Esophagus squamous epithelium (tissue), 5 donors: ENCODE data around the gene ZNF547. TPM values are rescaled to one million over a fixed set of nuclear protein-coding genes. Genes with fewer than 3 reads are reported as not detected.
A peak's percentile ranks its signal among the peaks of the same experiment; 100 is the strongest.

Source experiments
- DNase-seq: peaks from one replicate; lab custom pipeline; 2025; lab: John Stamatoyannopoulos, UW
- H3K27ac ChIP-seq, 4 donors: fragments of 200-600 bp; sonication (generic); one replicate each; pipeline ENCODE4 v1.5.1; 2016 to 2019; ENCODE audit warnings: mild to moderate bottlenecking in 1 of 4
- H3K27me3 ChIP-seq, 4 donors: fragments of 200-600 bp; sonication (generic); 1 replicate in 3 of 4; 2 replicates in 1 of 4; pipeline versions ENCODE4 v1.5.1 to v1.6.0; 2017 to 2021; ENCODE audit warnings: antibody characterized with exemption in 1 of 4
- H3K36me3 ChIP-seq, 3 donors: fragments of 200-600 bp; sonication (generic); one replicate each; pipeline ENCODE4 v1.5.1; 2016 to 2019
- H3K4me1 ChIP-seq, 3 donors: fragments of 200-600 bp; sonication (generic); one replicate each; pipeline ENCODE4 v1.5.1; 2017 to 2019
- H3K4me3 ChIP-seq, 4 donors: fragments of 200-600 bp; sonication (generic); 1 replicate in 3 of 4; 2 replicates in 1 of 4; pipeline ENCODE4 v1.5.1; 2016 to 2019; ENCODE audit warnings: mild to moderate bottlenecking in 2 of 4, moderate library complexity in 1 of 4
- H3K9me3 ChIP-seq, 3 donors: fragments of 200-600 bp; sonication (generic); one replicate each; pipeline ENCODE4 v1.5.1; 2016 to 2019
- CTCF ChIP-seq, 6 experiments: fragments of 450-650 bp in 4 of 6; fragments of 200-600 bp in 2 of 6; sonication (generic) in 2 of 6; IDR thresholded peaks; one replicate each; pipeline ENCODE4 v1.5.1; 2016 to 2019; ENCODE audit warnings: antibody characterized with exemption in 6 of 6, mild to moderate bottlenecking in 4 of 6, moderate library complexity in 4 of 6
- POLR2A ChIP-seq, 4 donors: fragments of 450-650 bp; IDR thresholded peaks; one replicate each; pipeline ENCODE4 v1.6.1; 2017; ENCODE audit warnings: antibody characterized with exemption in 4 of 4, mild to moderate bottlenecking in 4 of 4, moderate library complexity in 3 of 4
- WGBS, 2 donors: methylation state at CpG; one replicate each; pipeline ENCODE4 v1.1.5; 2018; 5-methylcytosine and 5-hydroxymethylcytosine counted together
- intact Hi-C: fragments of 100-400 bp; cut with DNase I; formaldehyde crosslinking; loops from one replicate; pipeline ENCODE4 v1.15.0; 2022
- total RNA-seq, 4 donors: library from RNA; depleted of rRNA; stranded (reverse); fragments of >200 nt; gene quantifications; one replicate each; pipeline ENCODE4 v1.1.0, GENCODE V29; 2016
- donor health status: DM: yes; HTN: yes; CAD: no.

Gene ZNF547
- total RNA-seq, 4 donors from 2014 or later, result 1.1 to 6.7 (median 3.1) TPM

- Histone ChIP-seq H3K36me3 (peaks cover 16 to 45% (median 27%) of the 10 kb centered on the region in 3 donors), H3K27ac (peak overlapping the region; percentile 76 to 91 (median 86)), H3K4me1 (peaks cover 5 to 28% (median 13%) of the 10 kb centered on the region in 3 donors), H3K4me3 (peak overlapping the region; percentile 62 to 93 (median 92)), H3K9me3 (peaks cover 0 to 29% (median 3%) of the 10 kb centered on the region in 3 donors), H3K27me3 (no peaks in the 10 kb centered on the region)
- TF ChIP-seq POLR2A (IDR thresholded peaks at IDR 0.05), result no peak
- TF ChIP-seq CTCF (IDR thresholded peaks at IDR 0.05), result peak in 1 of 6 experiments; percentile 10
- intact Hi-C loops, result no loop called here
- DNase-seq, result no peak
- 21 to 25% methylated on average over 6 to 7 of the region's 7 CpGs for WGBS, 2 donors
Observed at GRCh38 chr19:57351867-57352266, 11.5 kb upstream of the ZNF547 start.

- Histone ChIP-seq H3K4me3 (no peak overlapping the region), H3K4me1 (peaks cover 5 to 28% (median 13%) of the 10 kb centered on the region in 3 donors), H3K36me3 (peaks cover 16 to 69% (median 33%) of the 10 kb centered on the region in 3 donors), H3K27ac (no peak overlapping the region), H3K9me3 (peaks cover 0 to 44% (median 13%) of the 10 kb centered on the region in 3 donors), H3K27me3 (no peaks in the 10 kb centered on the region)
- WGBS, 2 donors, result 90 to 92% methylated on average over 4 of the region's 4 CpGs
- intact Hi-C loops, result no loop called here
- no peak for DNase-seq
- TF ChIP-seq CTCF (IDR thresholded peaks at IDR 0.05), result no peak
- TF ChIP-seq POLR2A (IDR thresholded peaks at IDR 0.05), result no peak
Observed at GRCh38 chr19:57355916-57356315, 7.4 kb upstream of the ZNF547 start.

DNA sequence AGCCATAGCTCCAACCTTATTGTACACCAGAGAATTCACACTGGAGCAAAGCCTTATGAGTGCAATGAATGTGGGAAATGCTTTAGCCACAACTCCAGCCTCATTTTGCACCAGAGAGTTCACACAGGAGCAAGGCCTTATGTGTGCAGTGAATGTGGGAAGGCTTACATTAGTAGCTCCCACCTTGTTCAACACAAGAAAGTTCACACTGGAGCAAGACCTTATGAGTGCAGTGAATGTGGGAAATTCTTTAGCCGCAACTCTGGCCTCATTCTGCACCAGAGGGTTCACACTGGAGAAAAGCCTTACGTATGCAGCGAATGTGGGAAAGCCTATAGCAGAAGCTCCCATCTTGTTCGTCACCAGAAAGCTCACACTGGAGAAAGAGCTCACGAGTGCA is 5.9 kb upstream of the ZNF547 start:
- Histone ChIP-seq H3K27me3 (no peaks in the 10 kb centered on the region), H3K9me3 (peaks cover 0 to 44% (median 13%) of the 10 kb centered on the region in 3 donors), H3K36me3 (peaks cover 16 to 69% (median 33%) of the 10 kb centered on the region in 3 donors), H3K27ac (no peak overlapping the region), H3K4me1 (peaks cover 2 to 23% (median 6%) of the 10 kb centered on the region in 3 donors), H3K4me3 (no peak overlapping the region)
- WGBS, 2 donors, result 97 to 100% methylated on average over 5 of the region's 5 CpGs
- TF ChIP-seq POLR2A (IDR thresholded peaks at IDR 0.05) (no peak), CTCF (IDR thresholded peaks at IDR 0.05) (no peak)
- DNase-seq, result no peak
- intact Hi-C loops, result no loop called here

- intact Hi-C loops, result no loop called here
- peaks cover 0 to 40% (median 13%) of the 10 kb centered on the region in 3 donors for H3K9me3 ChIP-seq
Observed at GRCh38 chr19:57359300-57359699, 4.1 kb upstream of the ZNF547 start.

More at GRCh38 chr19:57359300-57359699, 4.1 kb upstream of the ZNF547 start:
- no peaks in the 10 kb centered on the region for H3K27me3 ChIP-seq
- DNase-seq, result no peak
- H3K4me1 ChIP-seq, result peaks cover 4 to 22% (median 5%) of the 10 kb centered on the region in 3 donors
- no peak overlapping the region for H3K4me3 ChIP-seq
- TF ChIP-seq CTCF (IDR thresholded peaks at IDR 0.05) (no peak), POLR2A (IDR thresholded peaks at IDR 0.05) (no peak)
- H3K27ac ChIP-seq, result no peak overlapping the region
- H3K36me3 ChIP-seq, result peaks cover 12 to 50% (median 31%) of the 10 kb centered on the region in 3 donors
